ENCODE data around the gene PTK7. TPM values are rescaled to one million over a fixed set of nuclear protein-coding genes. Genes with fewer than 3 reads are reported as not detected.

The PTK7 gene
- total and polyA plus RNA-seq, 2 of the 8 experiments (the other 6 are each of a cell fraction or from before 2014, with no cell fraction given), result 110 to 138 TPM

- TF ChIP-seq ASH2L (IDR thresholded peaks at IDR 0.05; ENCODE audit: low read length), result peak; percentile 78
- 0 out of 2 replicates have a peak, but pooled peaks have one; percentile 24 for TF ChIP-seq SUZ12 (IDR thresholded peaks at IDR 0.05; ENCODE audit: low read length)
Observed at GRCh38 chr6:43181942-43182860, 106.1 kb downstream of the PTK7 start, which contains the start of gene CUL9 (continued).
